Central memory CD4-positive, alpha-beta T cell (primary cell): ENCODE results near the gene MAP4K1.

Experiments
- DNase-seq: peaks from one replicate; pipeline ENCODE4 v3.0.0; 2022
- total RNA-seq, 3 experiments: gene quantifications; one replicate each; lab custom pipeline; 2026; lab: John Stamatoyannopoulos, UW

Gene MAP4K1
- 42.7 to 141 (median 114) reads per million in 3 experiments for total RNA-seq

DNA sequence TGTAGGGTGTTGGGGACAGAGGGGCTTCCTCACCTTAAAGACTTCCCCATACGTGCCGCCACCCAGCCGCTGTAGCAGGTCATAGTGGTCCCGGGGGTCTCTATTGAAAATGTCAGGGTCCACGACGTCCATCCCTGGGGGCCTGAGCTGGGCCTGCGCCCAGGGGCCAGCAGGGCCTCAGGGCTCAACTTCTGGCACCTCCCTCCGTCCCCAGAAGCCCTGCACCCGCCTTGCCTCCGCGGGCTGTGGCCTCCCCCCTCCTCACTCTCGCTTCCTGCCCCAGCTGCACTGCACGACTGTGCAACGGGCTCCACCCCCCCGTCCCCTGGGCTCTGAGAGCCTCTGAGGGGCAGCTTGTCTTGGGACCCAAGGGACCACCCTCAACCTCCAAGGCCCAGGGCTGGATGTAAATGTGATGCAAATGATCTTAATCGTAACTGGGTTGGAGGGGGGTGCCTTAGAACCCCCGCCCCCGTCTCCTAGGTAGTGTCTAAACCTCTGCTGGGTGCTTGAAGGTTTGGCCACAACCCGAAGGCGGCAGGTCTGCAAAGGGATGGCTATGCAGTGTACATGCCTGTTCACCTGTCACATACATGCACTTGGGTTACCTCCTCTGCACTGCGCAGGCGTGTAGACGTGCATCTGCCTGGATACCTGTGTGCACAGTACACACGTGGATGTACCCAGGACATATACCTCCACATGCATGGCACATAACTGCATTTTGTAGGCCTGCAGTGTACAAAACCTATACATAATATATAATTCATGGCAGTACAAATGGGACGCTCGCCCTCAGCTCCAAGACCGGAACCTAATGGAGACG, at the start of gene MAP4K1:
MAP4K1 (minus strand) TSS at position 190 of the 826 bp plus-strand sequence; CDS start at position 132, 58 bp downstream.
- DNase-seq = peak; percentile 62

DNA sequence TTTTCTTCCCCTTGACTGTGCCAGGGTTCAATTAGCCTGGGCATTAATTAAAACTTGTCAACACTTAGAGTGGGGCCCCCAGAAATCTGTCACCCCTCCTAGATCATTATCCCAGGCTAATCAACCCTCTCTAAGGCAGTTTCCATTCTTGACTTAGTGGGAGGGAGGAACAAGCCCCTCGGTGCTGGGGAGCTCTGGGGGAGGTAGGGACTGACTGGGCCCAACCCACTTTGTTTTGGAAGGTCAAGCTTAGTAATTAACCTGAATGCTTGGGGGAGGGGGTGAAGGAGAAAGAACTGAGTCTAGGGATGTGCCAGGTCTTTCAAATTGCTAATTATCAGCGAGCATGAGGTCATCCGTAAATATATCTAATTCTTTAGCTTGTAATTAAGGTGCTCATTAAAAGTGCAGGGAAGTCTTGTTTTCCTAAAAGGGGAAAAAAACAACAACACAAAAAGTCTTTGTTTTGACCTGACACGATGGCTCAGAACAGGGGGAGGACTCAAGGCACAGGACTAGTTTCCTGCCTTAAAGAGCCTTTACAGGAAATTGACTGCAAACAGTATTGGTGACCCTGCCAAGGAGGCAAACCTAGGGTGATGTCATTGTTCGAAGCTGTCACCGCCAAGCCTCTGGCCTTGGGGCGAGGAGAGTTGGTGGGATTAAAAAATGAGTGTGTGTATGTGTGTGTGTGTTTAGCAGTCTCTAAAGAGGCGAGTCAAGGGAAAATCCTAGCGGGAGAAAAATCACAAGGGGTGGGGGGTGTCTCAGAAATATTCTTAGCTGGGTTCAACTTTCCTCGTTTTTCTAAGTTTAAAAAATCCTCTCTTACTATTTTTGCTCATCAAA, 49.1 kb upstream of the MAP4K1 start:
- DNase-seq = peak; percentile 33

DNA sequence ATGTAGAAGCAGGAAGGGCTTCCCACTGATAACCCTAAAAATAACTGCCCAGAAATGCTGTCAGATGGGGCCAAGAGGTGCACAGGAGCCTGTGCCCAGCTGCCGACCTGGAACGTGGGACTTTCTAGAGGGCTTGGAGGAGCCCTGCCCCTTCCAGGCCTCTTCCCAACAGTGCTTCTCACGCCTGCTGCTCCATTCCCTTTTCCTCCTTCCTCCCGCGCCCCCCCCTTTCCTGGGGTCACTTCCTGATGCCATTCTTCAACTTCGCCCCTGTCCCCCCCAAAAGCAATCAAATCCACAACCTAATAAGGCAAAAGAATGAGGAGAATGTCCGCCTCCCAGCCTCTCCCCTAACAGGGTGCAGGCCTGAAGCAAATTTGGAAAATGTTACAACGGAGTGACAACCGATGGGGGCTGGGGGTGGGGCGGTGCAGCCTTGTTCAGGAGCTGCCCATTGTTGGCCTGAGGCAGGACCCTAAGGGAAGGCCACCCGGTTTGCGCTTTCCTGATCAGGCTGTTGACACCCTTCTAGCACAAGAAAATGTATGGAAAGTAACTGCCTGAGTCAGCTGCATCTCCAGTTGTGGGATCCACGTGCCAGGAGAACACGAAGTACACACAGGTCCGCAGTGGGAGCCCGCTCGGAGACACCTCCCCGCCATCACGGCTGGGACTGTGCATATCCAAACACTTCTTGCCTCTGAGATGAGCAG, 48.4 kb upstream of the MAP4K1 start:
- DNase-seq = no peak

DNA sequence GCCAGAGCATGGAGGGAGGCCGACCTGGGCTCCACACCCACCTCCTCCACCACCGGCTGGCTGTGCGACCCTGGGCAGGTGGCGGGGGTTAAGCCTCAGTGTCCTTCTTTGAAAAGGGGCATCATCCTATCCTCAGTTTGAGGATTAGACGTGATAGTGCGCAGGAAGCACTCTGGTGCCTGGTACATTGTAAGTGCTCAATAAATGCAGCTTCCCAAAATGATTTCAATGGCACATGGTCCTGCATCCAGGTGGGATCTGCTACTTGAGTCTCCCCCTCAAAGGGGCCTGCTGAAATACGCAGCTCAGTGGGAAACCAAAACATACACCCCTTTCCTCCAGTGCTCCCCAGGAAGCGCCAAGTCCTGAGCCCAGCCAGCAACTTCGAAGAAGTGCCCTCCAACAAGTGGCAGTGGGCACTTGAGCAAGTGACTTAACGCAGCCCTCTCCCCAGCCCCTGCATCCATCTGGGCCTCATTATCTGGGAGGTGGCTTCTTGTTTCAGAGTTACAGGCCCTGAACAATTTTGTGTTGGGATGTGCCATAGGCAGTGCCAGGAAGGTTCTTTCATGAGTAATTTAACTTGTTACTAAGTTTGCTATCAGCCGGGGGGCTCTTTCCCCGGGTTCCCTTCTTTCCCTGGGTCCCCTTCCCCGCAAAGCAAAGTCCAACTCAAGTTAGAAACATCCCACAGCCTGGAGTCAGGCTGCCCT, 47.6 kb upstream of the MAP4K1 start:
- no peak for DNase-seq

DNA sequence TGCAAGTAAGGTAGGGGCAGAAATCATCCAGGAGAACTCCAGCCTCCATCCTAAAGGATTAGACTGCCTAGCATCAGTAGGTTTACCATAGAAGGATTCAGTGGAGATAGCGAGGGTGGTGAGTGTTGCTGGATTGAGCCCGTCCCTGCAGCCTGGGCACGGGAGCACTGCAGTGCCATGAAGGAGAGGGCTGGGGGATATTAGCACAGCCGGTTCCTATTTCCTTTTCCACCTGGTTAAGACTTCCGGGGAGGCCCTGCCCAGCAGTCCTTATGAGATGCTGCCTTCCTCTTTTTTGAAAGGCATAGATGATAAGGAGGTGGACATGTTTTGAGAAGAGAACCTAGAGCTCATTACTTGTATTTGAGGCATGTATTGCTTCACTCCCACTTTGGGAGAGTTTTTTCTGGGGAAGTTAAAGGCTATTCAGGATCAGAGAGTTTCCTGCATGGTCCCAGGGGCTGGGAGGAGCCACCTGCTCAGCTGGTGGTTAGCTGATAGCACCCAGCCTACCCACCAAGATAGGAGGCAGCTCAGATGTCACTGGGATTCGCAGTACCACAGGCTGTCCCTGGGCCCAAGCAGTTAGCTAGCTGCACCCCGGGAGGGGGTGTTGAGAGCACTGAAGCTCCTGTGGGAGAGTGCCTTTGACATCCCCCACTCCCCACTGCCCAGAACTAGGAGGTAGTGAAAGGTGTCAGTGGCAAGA, 46.9 kb upstream of the MAP4K1 start:
- DNase-seq = no peak

DNA sequence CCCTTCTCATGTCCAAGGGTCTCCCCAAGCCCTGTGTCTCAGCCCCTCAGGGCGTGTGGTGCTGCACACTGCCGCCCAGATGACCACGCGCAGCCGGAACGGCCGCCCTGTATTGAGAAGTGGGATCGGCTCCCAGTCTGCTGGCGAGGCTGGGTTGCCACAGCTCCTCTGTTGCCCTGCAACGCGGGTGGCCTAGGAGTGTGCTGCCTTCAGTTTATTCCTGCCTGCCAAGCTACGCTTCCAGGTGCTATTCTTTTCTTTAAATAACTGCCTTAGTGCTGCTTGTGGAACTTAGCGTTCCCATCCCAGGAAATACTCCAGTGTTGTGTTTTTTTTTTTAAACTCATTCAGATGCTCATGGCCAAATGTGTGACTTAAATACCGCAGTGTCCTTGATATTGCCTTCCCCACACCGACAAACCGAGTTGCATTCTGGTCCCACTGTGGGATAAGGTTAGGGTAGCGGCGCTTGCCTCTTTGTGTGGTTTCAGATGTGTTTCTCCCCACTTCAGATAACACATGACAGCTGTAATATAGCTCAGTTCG, 46.3 kb upstream of the MAP4K1 start:
- no peak for DNase-seq

DNA sequence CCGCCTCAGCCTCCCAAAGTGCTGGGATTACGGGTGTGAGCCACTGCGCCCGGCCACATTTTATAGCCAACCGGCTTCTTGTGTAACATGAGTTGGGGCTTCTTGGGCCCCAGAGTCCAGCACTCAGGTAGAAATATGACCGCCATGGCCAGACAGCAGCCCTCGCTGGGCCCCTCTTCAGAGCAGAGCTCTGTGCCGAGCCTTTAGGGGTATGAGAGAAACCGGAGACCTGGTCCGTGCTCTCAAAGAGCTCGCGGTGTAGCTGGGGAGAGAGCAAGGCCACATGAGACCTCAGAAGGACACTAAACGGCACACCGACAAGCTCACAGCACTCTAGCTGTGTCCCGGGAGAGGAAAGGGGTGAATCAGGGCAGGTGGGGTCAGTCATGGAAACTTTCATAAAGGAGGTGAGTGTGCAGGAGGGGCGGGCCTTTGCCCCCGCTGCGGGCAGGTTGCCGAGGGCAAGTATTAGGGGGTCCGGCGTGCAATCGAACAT, 45.5 kb upstream of the MAP4K1 start:
- DNase-seq = no peak

DNA sequence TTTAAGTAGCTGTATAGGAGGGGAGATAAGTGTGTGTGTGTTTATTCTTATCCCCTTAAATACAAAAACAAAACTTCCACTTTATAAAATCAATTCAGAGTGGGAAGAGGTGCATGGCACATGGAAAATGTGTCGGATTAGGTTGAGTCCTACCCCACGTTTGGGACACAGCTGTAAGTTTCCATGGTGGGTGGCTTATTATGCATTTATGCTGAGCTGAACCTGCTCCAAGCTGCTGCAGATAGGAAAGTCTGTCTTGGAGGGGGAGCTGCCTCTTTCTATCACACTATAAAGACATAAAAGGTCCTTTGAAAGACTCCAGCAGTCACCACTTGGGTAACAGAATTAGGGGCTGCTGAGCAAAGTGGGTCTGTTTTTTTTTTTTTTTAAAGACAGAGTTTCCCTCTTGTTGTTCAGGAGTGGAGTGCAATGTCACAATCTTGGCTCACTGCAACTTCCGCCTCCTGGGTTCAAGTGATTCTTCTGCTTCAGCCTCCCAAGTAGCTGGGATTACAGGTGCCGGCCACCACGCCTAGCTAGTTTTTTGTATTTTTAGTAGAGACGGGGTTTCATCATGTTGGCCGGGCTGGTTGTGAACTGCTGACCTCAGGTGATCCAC, 44.9 kb upstream of the MAP4K1 start:
- DNase-seq = no peak

DNA sequence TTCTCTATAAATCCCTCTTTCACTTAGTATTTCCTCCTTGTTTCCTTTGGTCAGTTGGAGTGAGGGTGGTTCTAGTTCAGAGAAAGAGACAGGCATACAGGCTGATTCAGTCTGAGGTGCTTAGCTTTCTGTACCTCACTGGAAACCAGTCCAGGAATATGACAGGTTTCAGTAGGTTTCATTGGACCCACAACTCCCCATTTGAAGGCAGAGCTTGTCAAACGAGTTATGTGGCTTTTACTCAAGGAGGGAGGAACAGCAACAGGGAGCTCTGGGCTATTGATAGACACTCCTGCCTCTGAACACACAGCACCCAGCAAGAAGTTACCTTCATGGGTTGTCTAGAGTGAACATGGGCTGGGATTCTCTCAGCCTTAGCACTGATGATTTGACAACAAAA, 44.2 kb upstream of the MAP4K1 start:
- no peak for DNase-seq

DNA sequence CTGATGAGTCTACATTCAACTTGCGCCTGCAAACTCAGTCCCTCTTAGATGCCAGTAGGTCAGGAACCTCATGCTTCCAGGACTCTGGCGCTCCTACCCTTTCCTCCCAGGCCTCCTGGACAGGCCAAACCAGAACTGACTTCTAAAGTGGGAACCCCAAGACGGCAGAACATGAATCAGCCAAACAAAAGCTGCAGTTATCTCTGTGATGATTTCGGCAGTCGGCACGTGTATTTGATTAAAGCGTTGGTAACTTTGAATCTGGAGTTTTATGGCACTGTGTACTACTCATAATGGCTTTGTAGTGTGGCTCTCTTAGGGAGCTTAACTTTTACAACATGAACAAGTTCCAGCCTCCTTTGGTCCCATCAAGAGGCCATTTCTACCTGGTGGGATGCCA, 43.4 kb upstream of the MAP4K1 start:
- no peak for DNase-seq

DNA sequence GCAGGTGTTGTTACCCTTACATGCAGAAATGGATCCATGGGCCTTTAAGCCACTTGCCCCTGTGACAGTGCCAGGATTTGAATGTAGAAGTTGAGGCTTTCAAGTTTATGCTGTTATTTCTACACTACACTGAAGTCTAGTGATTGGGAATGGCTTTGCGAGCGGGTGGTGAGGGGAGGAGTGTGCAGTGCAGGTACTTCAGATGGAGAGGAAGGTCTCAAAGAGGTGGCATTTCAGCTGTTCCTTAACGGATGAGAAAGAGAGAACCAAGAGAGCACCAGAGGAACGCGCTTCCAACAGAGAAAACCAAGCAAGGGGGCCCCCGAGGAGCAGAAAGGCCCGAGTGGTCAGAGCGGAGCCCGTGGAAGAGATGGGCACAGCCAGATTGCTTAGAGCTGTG, 43.0 kb upstream of the MAP4K1 start:
- DNase-seq = no peak

DNA sequence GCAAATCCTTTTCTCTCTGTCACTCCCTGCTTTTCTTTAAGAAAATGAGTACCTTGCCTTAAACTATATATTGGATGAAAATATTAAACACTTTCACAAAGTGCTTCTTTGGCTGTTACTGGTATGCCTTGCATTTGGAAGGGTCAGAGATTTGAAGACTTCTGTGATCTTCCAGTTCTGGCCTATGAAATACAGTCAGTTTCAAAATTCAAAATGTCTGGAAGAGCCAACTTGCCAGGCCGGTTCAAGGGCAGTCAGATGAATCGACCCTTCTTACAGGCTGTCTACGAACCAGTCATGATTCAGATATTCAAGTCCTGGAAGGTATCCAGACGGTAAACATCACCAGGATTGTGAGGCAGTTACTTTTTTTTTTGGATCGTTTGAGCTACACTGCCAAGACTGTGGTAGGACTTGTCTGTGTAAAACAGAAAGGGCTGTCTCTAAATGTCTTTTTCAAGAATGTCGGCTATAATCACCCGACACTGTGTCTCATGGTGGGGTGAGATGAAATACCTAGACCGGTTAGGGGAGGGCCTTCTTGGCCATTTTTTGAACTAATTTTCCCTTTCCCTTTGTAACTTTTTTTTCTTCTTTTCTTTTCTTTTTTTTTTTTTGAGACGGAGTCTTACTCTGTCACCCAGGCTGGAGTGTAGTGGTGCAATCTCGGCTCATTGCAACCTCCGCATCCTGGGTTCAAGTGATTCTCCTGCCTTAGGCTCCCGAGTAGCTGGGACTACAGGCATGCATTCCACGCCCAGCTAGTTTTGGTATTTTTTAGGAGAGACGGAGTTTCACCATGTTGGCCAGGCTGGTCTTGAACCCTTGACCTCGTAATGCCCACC, 40.9 kb upstream of the MAP4K1 start:
- no peak for DNase-seq

DNA sequence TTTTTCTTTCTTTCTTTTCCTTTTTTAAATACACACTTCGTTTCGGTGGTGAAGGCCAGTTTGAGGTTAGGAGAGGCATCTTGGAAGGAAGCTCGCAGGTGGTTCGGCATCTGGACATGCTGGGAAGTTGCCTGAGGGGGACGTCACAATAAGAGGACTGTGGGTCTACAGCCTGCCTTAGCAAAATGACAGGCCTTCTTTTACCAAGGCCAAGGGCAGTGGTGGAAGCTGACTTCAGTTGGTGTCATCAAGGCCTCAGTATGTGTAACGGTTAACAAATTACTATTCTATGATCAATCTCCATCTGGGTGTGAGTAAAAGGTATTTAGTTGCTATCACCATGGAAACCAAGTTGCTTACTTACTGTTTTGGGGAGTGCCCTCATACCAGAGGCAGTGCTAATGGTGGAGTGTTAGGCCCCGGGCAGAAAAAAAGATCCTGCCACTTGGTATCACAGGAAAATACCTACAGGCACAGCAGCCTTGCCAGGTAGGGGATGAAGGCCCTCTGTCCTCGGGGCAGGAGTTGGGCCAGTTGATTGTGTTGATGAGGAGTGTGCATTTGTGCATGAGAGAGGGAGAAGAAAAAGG, 40.0 kb upstream of the MAP4K1 start:
- DNase-seq = peak; percentile 43

DNA sequence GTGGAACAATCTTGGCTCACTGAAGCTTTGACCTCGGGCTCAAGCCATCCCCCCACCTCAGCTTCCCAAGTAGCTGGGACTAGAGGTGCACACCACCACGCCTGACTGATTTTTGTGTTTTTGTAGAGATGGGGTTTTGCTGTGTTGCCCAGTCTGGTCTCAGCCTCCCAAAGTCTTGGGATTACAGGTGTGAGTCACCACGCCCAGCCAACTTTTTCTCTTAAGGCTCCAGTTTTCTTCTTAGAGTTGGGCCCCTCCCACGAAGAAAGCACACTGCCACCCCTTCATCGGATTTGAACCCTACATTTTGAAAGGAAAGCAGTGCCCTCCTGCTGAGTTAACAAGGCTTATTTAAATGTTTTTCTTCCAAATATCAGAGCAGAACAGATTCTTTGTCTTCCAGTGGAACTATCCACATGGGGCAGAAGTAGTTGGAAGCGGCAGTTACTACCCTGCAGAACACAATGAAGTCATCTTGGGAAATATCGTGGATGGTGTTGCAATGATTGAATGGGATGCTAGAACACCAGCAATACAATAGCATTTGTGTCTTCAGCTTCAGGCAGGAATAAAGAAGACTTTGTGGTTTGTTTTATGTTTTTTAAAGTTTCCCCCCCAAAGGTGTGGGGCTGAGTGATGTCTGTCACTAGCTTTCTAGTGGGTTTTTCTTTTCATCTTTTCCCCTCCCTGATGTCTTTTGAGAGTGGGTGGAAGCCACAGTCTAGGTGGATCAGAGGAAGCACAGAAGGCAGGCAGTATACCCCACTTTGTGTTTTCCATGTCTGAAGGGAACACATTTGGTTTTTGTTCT, 38.6 kb upstream of the MAP4K1 start:
- DNase-seq = peak; percentile 88

DNA sequence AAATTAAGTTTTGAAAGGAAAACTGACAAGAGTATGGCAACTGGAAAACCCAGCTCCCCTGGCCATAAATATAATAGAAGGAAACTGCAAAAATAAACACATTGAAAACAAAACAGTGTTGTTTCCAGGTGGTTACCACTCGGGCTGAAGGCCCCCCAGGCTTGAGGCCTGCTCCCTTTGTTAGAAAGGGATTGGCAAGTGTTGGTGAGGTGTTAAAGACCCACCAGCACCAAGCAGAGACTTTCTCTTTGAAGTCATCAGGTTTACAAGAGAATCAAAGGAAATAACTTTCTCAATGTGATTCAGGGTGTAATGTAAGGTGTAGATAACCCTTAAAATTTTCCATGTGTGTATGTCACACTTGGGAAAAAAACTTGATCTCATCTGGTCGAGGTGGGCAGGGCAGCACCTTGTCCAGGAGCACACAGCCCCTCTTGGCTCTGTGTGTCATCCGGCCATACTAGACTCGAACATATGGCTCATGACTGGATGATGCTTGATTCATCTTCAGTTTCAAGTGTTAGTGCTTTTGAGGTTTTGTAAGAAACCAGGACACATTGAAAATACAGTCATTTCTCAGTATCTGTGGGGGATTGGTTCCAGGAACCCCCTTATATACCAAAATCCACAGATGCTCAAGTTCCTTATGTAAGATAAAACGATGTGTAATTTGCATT, 37.5 kb upstream of the MAP4K1 start:
- no peak for DNase-seq

DNA sequence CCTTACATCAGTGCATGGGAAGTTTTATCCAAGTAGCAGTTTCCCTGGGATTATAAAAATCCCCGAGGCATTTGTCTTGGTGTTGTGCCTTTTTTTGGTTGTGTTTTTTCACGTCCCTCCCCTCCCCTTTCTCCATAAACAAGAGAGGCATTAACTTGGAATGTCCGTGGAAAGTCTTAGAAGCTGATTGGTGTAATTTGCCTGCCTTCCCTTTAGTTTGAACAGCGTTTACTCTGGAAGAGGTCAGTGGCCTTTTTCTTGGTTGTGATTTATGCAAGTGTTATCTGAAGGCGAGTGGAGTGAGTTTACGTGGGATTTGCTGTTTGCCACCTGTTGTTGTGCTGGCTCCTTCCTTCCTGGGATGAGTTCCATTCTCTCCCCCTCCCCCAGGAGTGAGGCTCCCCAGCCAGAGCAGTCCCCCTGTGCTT, 36.9 kb upstream of the MAP4K1 start:
- no peak for DNase-seq

DNA sequence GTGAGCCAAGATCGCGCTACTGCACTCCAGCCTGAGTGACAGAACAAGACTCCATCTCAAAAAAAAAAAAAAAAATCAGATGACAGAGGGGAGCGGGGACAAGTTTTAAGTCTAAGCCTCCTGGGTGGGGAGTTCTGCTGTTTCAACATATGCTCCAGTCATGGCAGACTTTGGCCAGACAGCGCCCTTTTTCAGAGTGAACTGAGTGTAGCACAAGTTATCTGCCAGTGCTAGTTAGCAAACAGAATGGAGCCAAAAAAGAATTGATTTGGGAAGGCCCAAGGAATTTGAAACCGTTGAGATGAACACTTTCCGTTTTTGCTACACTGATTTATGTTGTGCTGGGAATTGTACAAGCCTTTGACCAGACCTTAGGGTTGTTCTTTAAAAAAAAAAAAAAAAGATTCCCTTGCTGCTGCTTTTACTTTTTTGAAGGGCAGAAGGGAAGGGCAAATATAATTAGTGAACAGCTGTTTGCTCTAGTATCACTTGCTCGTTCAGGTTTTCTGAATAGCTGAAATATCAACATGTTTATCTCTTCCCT, 35.3 kb upstream of the MAP4K1 start:
- DNase-seq = no peak
